ENCODE data around the gene WSCD2. TPM values are rescaled to one million over a fixed set of nuclear protein-coding genes. Genes with fewer than 3 reads are reported as not detected.

WSCD2 gene
- total and polyA plus RNA-seq, 2 donors (not counting 1 experiment from before 2014, with no cell fraction given): 1.1 to 5.9 TPM

- no peaks in the 10 kb centered on the region for H3K36me3 ChIP-seq (replicated peaks in 1 of 2; ENCODE audit: control extremely low read depth in 1 of 2, control insufficient read depth in 1 of 2, extremely low read depth in 1 of 2, insufficient read depth in 2 of 2, low read length in 1 of 2)
- peaks cover 0 to 6% (median 1%) of the 10 kb centered on the region in 4 experiments for H3K27me3 ChIP-seq (replicated peaks in 1 of 4; ENCODE audit: control extremely low read depth in 1 of 4, control insufficient read depth in 3 of 4, insufficient read depth in 4 of 4, low read length in 3 of 4)
- Mint-ChIP-seq H3K27ac (no peak overlapping the region), H3K27me3 (peaks cover 23% of the 10 kb centered on the region), H3K4me1 (peaks cover 2% of the 10 kb centered on the region), H3K4me3 (no peak overlapping the region), H3K9me3 (ENCODE audit: insufficient read depth) (no peaks in the 10 kb centered on the region)
- ChIA-PET POLR2A (no interaction called here), CTCF (no interaction called here)
- no peak overlapping the region for H3K27ac ChIP-seq (ENCODE audit: low read length in 2 of 2)
- TF ChIP-seq EZH2 (IDR thresholded peaks at IDR 0.05; ENCODE audit: borderline replicate concordance, insufficient read depth, low read depth, low read length, poor library complexity, severe bottlenecking): no peak
- TF ChIP-seq, protein P1, sequence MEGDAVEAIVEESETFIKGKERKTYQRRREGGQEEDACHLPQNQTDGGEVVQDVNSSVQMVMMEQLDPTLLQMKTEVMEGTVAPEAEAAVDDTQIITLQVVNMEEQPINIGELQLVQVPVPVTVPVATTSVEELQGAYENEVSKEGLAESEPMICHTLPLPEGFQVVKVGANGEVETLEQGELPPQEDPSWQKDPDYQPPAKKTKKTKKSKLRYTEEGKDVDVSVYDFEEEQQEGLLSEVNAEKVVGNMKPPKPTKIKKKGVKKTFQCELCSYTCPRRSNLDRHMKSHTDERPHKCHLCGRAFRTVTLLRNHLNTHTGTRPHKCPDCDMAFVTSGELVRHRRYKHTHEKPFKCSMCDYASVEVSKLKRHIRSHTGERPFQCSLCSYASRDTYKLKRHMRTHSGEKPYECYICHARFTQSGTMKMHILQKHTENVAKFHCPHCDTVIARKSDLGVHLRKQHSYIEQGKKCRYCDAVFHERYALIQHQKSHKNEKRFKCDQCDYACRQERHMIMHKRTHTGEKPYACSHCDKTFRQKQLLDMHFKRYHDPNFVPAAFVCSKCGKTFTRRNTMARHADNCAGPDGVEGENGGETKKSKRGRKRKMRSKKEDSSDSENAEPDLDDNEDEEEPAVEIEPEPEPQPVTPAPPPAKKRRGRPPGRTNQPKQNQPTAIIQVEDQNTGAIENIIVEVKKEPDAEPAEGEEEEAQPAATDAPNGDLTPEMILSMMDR (IDR thresholded peaks at IDR 0.05): no peak
- H2AFZ ChIP-seq (ENCODE audit: insufficient read depth, low read depth, low read length, poor library complexity, severe bottlenecking): no peak overlapping the region
- no peaks in the 10 kb centered on the region for H3K79me2 ChIP-seq (ENCODE audit: control insufficient read depth, insufficient read depth, low read length)
- intact Hi-C loops (cut with micrococcal nuclease): no loop called here
- no peak for DNase-seq
- no peaks in the 10 kb centered on the region for H3K9me3 ChIP-seq (ENCODE audit: control extremely low read depth in 1 of 3, control insufficient read depth in 2 of 3, insufficient read depth in 1 of 3, low read length in 2 of 3)
- H4K20me1 ChIP-seq (ENCODE audit: control insufficient read depth, insufficient read depth, low read length, poor library complexity, severe bottlenecking): no peaks in the 10 kb centered on the region
- ATAC-seq (ENCODE audit: low read depth): no peak
- no peak overlapping the region for H3K4me2 ChIP-seq (replicated peaks; ENCODE audit: low read depth, low read length, poor library complexity, severe bottlenecking)
- WGBS (ENCODE audit: insufficient coverage): 73% methylated on average over 7 of the region's 7 CpGs
- no peak overlapping the region for H3K9ac ChIP-seq (ENCODE audit: low read length)
- no peaks in the 10 kb centered on the region for H3K4me1 ChIP-seq (ENCODE audit: control insufficient read depth in 2 of 2, insufficient read depth in 2 of 2, low read length in 2 of 2)
- no peak overlapping the region for H3K4me3 ChIP-seq (ENCODE audit: control extremely low read depth in 1 of 5, extremely low read depth in 1 of 5, insufficient read depth in 1 of 5, low read depth in 2 of 5, low read length in 4 of 5)
These were observed 155.1 kb downstream of the WSCD2 start for GRCh38 chr12:108284163-108284562.

DNA sequence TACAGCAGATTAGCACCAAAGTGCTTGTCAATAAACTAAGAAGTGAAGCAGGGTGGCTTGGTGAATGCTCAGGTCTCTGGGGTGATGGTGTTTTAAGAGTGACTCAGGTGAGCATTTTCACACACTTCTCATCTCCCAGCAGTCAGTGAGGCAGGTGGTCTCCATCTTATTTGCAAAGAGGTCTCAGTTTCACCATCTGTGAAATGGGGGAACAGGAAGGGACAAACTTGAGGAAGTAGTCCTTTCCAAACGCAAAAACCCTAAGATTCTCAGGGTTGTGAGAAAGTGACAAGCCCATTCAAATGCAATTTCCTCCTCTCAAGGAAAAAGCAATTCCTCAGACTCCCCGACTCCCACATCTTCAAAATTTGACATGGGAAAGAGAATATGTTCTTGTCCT lies 155.9 kb downstream of the WSCD2 start:
- intact Hi-C loops (cut with micrococcal nuclease): no loop called here
- Mint-ChIP-seq H3K27me3 (peaks cover 16% of the 10 kb centered on the region), H3K27ac (no peak overlapping the region), H3K4me3 (no peak overlapping the region), H3K9me3 (ENCODE audit: insufficient read depth) (no peaks in the 10 kb centered on the region), H3K4me1 (peaks cover 2% of the 10 kb centered on the region)
- H3K9ac ChIP-seq (ENCODE audit: low read length): no peak overlapping the region
- TF ChIP-seq EZH2 (IDR thresholded peaks at IDR 0.05; ENCODE audit: borderline replicate concordance, insufficient read depth, low read depth, low read length, poor library complexity, severe bottlenecking): no peak
- TF ChIP-seq, protein P1 (IDR thresholded peaks at IDR 0.05): no peak
- ChIA-PET CTCF (no interaction called here), POLR2A (no interaction called here)
- no peaks in the 10 kb centered on the region for H3K9me3 ChIP-seq (ENCODE audit: control extremely low read depth in 1 of 3, control insufficient read depth in 2 of 3, insufficient read depth in 1 of 3, low read length in 2 of 3)
- no peaks in the 10 kb centered on the region for H4K20me1 ChIP-seq (ENCODE audit: control insufficient read depth, insufficient read depth, low read length, poor library complexity, severe bottlenecking)
- no peak for DNase-seq
- no peak overlapping the region for H2AFZ ChIP-seq (ENCODE audit: insufficient read depth, low read depth, low read length, poor library complexity, severe bottlenecking)
- ATAC-seq (ENCODE audit: low read depth): no peak
- peaks cover 0 to 6% (median 1%) of the 10 kb centered on the region in 4 experiments for H3K27me3 ChIP-seq (replicated peaks in 1 of 4; ENCODE audit: control extremely low read depth in 1 of 4, control insufficient read depth in 3 of 4, insufficient read depth in 4 of 4, low read length in 3 of 4)
- H3K4me2 ChIP-seq (replicated peaks; ENCODE audit: low read depth, low read length, poor library complexity, severe bottlenecking): no peak overlapping the region
- no peaks in the 10 kb centered on the region for H3K79me2 ChIP-seq (ENCODE audit: control insufficient read depth, insufficient read depth, low read length)
- H3K4me3 ChIP-seq (ENCODE audit: control extremely low read depth in 1 of 5, extremely low read depth in 1 of 5, insufficient read depth in 1 of 5, low read depth in 2 of 5, low read length in 4 of 5): no peak overlapping the region
- H3K4me1 ChIP-seq (ENCODE audit: control insufficient read depth in 2 of 2, insufficient read depth in 2 of 2, low read length in 2 of 2): no peaks in the 10 kb centered on the region
- no CpG with 5 or more reads among the region's 2 CpGs for WGBS (ENCODE audit: insufficient coverage)
- no peaks in the 10 kb centered on the region for H3K36me3 ChIP-seq (replicated peaks in 1 of 2; ENCODE audit: control extremely low read depth in 1 of 2, control insufficient read depth in 1 of 2, extremely low read depth in 1 of 2, insufficient read depth in 2 of 2, low read length in 1 of 2)
- no peak overlapping the region for H3K27ac ChIP-seq (ENCODE audit: low read length in 2 of 2)
